Right lobe of liver (tissue), 4 donors: ENCODE measurements around the gene KMT2C.

Experiments
- POLR2A ChIP-seq: fragments of 450-650 bp; IDR thresholded peaks from one replicate; pipeline ENCODE4 v1.6.1; 2017; ENCODE audit warnings: antibody characterized with exemption, mild to moderate bottlenecking
- TF ChIP-seq, protein P1 (sequence below), 4 donors: fragments of 200-600 bp in 3 of 4; fragments of 450-650 bp in 1 of 4; IDR thresholded peaks; one replicate each; pipeline versions ENCODE4 v1.5.1 to v1.8.0; 2016 to 2022; ENCODE audit warnings: antibody characterized with exemption in 4 of 4, mild to moderate bottlenecking in 2 of 4
- donor health status: DM: no; HTN: no; CAD: no.
- donor health status: DM: no; HTN: no; CAD: no.
- donor health status: DM: no; HTN: yes; CAD: no.

DNA sequence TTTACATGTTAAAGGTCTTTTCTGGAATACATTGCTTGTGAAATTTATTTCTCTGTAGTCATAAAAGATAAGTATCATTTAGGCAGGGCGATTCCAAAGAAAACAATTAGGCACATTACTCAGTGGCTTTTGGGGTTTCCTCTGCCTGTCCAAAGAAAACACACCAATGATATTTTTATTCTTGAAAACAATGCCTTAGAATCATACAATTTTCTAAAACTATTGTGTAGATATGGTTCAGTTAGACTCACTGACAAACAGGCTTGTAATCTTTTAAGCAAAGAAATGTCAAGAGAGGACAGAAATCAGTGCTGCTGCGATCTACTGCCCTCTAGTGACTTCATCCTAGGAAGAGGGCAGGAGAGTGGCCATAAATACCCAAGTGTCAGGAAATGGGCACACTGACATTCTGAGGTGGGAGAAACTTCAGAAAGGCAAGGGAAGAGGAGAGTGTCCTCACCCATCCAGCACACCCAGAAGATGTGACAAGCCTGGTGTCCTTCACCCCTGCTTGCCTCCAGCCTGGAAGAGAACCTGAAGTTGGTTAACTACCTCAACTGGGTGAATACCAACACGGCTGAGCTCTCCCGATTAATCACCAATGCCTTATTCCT, 289.8 kb downstream of the KMT2C start:
- no peak for TF ChIP-seq POLR2A
- TF ChIP-seq, protein P1, sequence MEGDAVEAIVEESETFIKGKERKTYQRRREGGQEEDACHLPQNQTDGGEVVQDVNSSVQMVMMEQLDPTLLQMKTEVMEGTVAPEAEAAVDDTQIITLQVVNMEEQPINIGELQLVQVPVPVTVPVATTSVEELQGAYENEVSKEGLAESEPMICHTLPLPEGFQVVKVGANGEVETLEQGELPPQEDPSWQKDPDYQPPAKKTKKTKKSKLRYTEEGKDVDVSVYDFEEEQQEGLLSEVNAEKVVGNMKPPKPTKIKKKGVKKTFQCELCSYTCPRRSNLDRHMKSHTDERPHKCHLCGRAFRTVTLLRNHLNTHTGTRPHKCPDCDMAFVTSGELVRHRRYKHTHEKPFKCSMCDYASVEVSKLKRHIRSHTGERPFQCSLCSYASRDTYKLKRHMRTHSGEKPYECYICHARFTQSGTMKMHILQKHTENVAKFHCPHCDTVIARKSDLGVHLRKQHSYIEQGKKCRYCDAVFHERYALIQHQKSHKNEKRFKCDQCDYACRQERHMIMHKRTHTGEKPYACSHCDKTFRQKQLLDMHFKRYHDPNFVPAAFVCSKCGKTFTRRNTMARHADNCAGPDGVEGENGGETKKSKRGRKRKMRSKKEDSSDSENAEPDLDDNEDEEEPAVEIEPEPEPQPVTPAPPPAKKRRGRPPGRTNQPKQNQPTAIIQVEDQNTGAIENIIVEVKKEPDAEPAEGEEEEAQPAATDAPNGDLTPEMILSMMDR (IDR thresholded peaks at IDR 0.05), result peak; percentile 41 to 74 (median 64)
